HEK293 (cell line): ENCODE data around the gene TXNRD2.

ENCODE experiments used
- CTCF ChIP-seq: fragments of 450-650 bp; formaldehyde crosslinking; IDR thresholded peaks from 2 replicates; pipeline ENCODE4 v1.5.1; 2016; ENCODE audit warnings: missing biosample characterization, missing genetic modification characterization
- REPIN1 ChIP-seq: fragments of 450-650 bp; formaldehyde crosslinking; IDR thresholded peaks from 2 replicates; pipeline ENCODE4 v1.5.1; 2017; ENCODE audit warnings: missing biosample characterization, missing genetic modification characterization, low read depth
- REST ChIP-seq: fragments of 450-650 bp; formaldehyde crosslinking; IDR thresholded peaks from 2 replicates; pipeline ENCODE4 v1.5.1; 2016; ENCODE audit warnings: missing biosample characterization, missing genetic modification characterization
- ZNF175 ChIP-seq: fragments of 450-650 bp; formaldehyde crosslinking; IDR thresholded peaks from 2 replicates; pipeline ENCODE4 v1.5.1; 2016; ENCODE audit warnings: missing biosample characterization, missing genetic modification characterization
- ZNF560 ChIP-seq: fragments of 450-650 bp; formaldehyde crosslinking; IDR thresholded peaks from 2 replicates; pipeline ENCODE4 v1.5.1; 2017; ENCODE audit warnings: missing biosample characterization, missing genetic modification characterization, borderline replicate concordance
- ZNF704 ChIP-seq: fragments of 450-650 bp; formaldehyde crosslinking; IDR thresholded peaks from 2 replicates; pipeline ENCODE4 v1.5.1; 2016; ENCODE audit warnings: missing biosample characterization, missing genetic modification characterization
- ZNF843 ChIP-seq: fragments of 450-650 bp; formaldehyde crosslinking; IDR thresholded peaks from 2 replicates; pipeline ENCODE4 v1.5.1; 2016; ENCODE audit warnings: missing biosample characterization, missing genetic modification characterization

- TF ChIP-seq CTCF (tag by site-specific recombination) (no peak), ZNF560 (tag by site-specific recombination) (no peak), ZNF175 (tag by site-specific recombination) (no peak), REPIN1 (tag by site-specific recombination) (no peak), REST (tag by site-specific recombination) (no peak), ZNF704 (no peak), ZNF843 (no peak)
These were observed 1.7 kb upstream of the TXNRD2 start for GRCh38 chr22:19943082-19944026.
